KMS-11 (cell line): ENCODE data around the gene EP400.

Experiments
- H2AFZ ChIP-seq: fragments of 200-600 bp; sonication (generic); 2 replicates; pipeline ENCODE4 v1.6.1; 2016; ENCODE audit warnings: antibody characterized with exemption, mixed run types, low read depth
- H3K27ac ChIP-seq: fragments of 200-600 bp; sonication (generic); 2 replicates; pipeline ENCODE4 v1.6.1; 2016; ENCODE audit warnings: mild to moderate bottlenecking, mixed run types
- H3K27me3 ChIP-seq: fragments of 200-600 bp; sonication (generic); 2 replicates; pipeline ENCODE4 v1.6.1; 2017; ENCODE audit warnings: mild to moderate bottlenecking, low read depth, mixed run types, moderate library complexity; ENCODE audit not compliant: insufficient read depth
- H3K36me3 ChIP-seq: fragments of 200-600 bp; sonication (generic); 2 replicates; pipeline ENCODE4 v1.6.1; 2017; ENCODE audit warnings: mild to moderate bottlenecking, mixed run types; ENCODE audit not compliant: insufficient read depth
- H3K4me1 ChIP-seq: fragments of 200-600 bp; sonication (generic); 2 replicates; pipeline ENCODE4 v1.6.1; 2016; ENCODE audit warnings: mild to moderate bottlenecking, low read depth, mixed run types; ENCODE audit not compliant: poor library complexity, severe bottlenecking
- H3K4me2 ChIP-seq: fragments of 200-600 bp; sonication (generic); 2 replicates; pipeline ENCODE4 v1.7.0; 2016; ENCODE audit warnings: mild to moderate bottlenecking, mixed run types
- H3K4me3 ChIP-seq: fragments of 200-600 bp; sonication (generic); IDR thresholded peaks from 2 replicates; pipeline ENCODE4 v1.6.1; 2017; ENCODE audit warnings: low read depth, low read length, mixed read lengths; ENCODE audit not compliant: insufficient read depth
- H3K79me2 ChIP-seq: fragments of 200-600 bp; sonication (generic); 2 replicates; pipeline ENCODE4 v1.6.1; 2016; ENCODE audit warnings: low read depth, mixed run types; ENCODE audit not compliant: insufficient read depth
- H3K9ac ChIP-seq: fragments of 200-600 bp; sonication (generic); 2 replicates; pipeline ENCODE4 v1.6.1; 2016; ENCODE audit warnings: mild to moderate bottlenecking, mixed run types
- H4K20me1 ChIP-seq: fragments of 200-600 bp; sonication (generic); 2 replicates; pipeline ENCODE4 v1.6.1; 2016; ENCODE audit warnings: mild to moderate bottlenecking, mixed run types; ENCODE audit not compliant: insufficient read depth
- TF ChIP-seq, protein P1 (sequence below): fragments of 200-600 bp; sonication (generic); conservative IDR thresholded peaks from 2 replicates; pipeline ENCODE4 v1.6.1; 2017; ENCODE audit warnings: low read depth, mild to moderate bottlenecking, antibody characterized with exemption, low read length, moderate library complexity, mixed read lengths

EP400 gene

DNA sequence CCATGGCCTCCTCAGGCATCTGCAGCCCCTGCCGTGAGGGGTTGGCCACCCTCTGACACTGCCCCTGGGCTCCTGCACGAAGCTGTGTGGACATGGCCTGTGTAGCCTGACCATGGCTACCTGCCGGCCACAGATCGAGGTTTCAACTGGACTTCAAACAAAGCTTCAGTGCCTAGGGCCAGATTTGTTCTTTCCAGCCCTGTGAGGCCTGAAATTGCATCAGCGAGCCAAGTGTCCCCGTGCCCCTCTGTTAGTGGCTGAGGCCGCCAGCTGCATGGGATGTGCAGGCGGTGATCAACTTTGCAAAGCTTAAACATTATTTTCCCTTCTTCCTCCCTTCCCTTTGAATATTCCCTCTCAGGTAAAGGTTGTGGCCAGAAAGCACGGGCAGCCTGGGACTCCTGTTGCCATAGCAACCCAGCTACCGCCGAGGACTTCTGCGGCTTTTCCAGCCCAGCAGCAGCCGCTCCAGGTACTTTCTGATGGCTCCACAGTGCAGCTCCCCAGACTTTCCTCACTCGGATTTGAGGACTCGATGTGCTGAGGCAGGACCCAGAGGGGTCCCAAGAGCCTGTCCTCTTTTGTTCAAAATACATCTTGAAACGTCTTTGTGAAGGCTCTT is 158.6 kb downstream of the EP400 start:
- no peak overlapping the region for H3K9ac ChIP-seq
- no peaks in the 10 kb centered on the region for H4K20me1 ChIP-seq
- no peak overlapping the region for H3K4me2 ChIP-seq
- no peak overlapping the region for H2AFZ ChIP-seq
- H3K4me1 ChIP-seq = no peaks in the 10 kb centered on the region
- H3K79me2 ChIP-seq = no peaks in the 10 kb centered on the region
- no peak overlapping the region for H3K4me3 ChIP-seq
- no peaks in the 10 kb centered on the region for H3K27me3 ChIP-seq
- no peaks in the 10 kb centered on the region for H3K36me3 ChIP-seq
- TF ChIP-seq, protein P1, sequence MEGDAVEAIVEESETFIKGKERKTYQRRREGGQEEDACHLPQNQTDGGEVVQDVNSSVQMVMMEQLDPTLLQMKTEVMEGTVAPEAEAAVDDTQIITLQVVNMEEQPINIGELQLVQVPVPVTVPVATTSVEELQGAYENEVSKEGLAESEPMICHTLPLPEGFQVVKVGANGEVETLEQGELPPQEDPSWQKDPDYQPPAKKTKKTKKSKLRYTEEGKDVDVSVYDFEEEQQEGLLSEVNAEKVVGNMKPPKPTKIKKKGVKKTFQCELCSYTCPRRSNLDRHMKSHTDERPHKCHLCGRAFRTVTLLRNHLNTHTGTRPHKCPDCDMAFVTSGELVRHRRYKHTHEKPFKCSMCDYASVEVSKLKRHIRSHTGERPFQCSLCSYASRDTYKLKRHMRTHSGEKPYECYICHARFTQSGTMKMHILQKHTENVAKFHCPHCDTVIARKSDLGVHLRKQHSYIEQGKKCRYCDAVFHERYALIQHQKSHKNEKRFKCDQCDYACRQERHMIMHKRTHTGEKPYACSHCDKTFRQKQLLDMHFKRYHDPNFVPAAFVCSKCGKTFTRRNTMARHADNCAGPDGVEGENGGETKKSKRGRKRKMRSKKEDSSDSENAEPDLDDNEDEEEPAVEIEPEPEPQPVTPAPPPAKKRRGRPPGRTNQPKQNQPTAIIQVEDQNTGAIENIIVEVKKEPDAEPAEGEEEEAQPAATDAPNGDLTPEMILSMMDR = no peak
- no peak overlapping the region for H3K27ac ChIP-seq

DNA sequence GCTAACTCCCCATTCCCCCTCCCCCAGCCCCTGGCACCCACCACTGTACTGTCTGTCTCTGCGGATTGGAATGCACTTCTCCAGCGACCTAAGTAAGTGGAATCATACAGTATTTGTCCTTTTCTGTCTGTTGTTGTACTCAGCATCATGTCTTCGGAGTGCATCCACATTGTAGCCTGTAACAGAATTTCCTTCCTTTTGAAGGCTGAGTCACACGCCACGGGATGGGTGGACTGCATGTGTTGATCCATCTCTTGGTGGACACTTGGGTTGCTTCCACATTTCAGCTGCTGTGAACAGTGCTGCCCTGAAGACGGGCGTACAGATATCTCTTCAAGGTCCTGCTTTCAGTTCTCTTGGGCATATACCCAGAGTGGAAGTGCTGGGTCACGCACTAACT is 160.0 kb downstream of the EP400 start:
- Histone ChIP-seq H2AFZ (no peak overlapping the region), H3K4me1 (no peaks in the 10 kb centered on the region), H3K4me3 (no peak overlapping the region), H3K27ac (no peak overlapping the region), H3K4me2 (no peak overlapping the region), H3K9ac (no peak overlapping the region), H3K79me2 (no peaks in the 10 kb centered on the region), H3K36me3 (no peaks in the 10 kb centered on the region), H4K20me1 (no peaks in the 10 kb centered on the region), H3K27me3 (no peaks in the 10 kb centered on the region)
- TF ChIP-seq, protein P1 = no peak

DNA sequence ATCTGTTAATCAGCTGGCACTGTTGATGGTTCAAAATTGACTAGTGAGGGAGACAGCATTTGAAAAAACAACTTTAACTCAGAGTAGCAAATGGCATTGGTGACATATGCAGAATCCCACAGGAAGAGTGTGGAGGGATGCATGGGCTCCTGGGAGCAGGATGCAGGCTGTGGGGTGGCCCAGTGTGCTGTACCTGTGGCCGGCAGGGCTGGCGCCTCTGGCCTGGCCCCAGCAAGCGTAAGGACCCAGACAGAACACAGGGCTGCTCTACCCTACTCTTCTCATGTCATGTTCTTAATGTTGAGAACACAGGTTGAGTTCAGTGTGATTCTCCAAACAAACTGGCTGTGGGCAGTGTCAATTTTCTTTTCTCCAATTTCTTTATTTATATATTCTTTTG is 160.9 kb downstream of the EP400 start:
- no peaks in the 10 kb centered on the region for H3K36me3 ChIP-seq
- no peak overlapping the region for H2AFZ ChIP-seq
- no peaks in the 10 kb centered on the region for H4K20me1 ChIP-seq
- no peak overlapping the region for H3K9ac ChIP-seq
- H3K4me3 ChIP-seq = no peak overlapping the region
- no peaks in the 10 kb centered on the region for H3K27me3 ChIP-seq
- H3K4me2 ChIP-seq = no peak overlapping the region
- no peak overlapping the region for H3K27ac ChIP-seq
- no peaks in the 10 kb centered on the region for H3K79me2 ChIP-seq
- no peaks in the 10 kb centered on the region for H3K4me1 ChIP-seq
- TF ChIP-seq, protein P1 = no peak

DNA sequence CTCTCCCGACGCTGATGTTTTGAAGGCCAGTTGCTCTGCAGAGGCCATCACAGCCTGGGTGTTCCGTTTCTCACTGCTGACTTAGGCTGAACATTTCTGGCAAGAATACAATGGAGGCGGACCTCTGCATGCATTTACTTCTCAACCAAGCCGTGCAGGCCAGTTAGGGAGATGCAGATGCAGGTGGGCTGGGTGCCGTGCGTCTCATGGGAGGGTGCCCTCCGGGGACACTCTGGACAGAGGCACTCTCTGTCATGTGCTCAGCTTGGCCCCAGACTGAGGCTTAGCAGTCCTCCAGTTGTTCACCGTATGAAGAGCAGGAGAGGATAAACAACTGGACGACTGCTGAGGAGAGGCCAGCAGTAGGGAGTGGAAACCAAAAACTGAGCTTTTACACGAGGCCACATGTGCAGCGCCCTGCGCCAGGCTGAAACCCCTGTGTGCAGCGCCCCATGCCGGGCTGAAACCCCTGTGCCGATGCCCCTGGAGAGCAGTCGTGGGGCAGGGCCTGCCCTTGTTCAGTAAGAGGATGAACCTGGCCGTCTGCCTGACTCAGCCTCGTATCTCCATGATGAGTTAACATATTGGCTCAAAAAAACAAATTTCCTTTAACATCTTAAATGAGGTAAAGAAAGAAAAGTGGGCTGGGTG is 162.0 kb downstream of the EP400 start:
- TF ChIP-seq, protein P1 = no peak
- H4K20me1 ChIP-seq = no peaks in the 10 kb centered on the region
- no peaks in the 10 kb centered on the region for H3K27me3 ChIP-seq
- H3K27ac ChIP-seq = no peak overlapping the region
- no peak overlapping the region for H3K4me2 ChIP-seq
- H3K79me2 ChIP-seq = no peaks in the 10 kb centered on the region
- H3K9ac ChIP-seq = no peak overlapping the region
- H2AFZ ChIP-seq = no peak overlapping the region
- no peaks in the 10 kb centered on the region for H3K4me1 ChIP-seq
- no peak overlapping the region for H3K4me3 ChIP-seq
- no peaks in the 10 kb centered on the region for H3K36me3 ChIP-seq
